DLD1 (cell line): Measurements from ENCODE around the gene LSM14B.

ENCODE experiments used
- in situ Hi-C: cut with HindIII; loops from 2 replicates; pipeline ENCODE4 v1.10.0; 2017; ENCODE audit warnings: low sequenced_read_pairs

LSM14B gene

GRCh38 chr20:62131560-62132320, 9.5 kb downstream of the LSM14B start:
- in situ Hi-C loops = no loop called here

DNA sequence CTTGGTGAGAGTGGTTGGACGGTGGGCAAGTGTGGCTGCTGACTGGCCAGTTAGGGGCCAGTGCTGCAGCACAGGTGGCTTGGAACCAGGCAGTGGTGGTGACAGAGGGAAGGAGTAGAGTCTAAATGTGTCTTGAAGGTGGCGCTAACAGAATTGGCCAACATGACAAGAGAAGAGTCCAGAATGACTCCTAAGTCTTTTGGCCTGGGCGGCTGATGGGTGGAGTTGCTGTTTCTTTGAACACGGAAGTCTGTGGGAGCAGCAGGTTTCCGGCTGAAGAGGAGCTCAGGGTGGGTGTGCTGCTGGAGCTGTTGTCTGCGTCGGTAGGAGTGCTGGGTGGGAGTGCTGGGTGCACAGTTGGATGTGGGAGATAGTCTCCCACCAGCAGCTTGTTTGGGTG, 10.1 kb downstream of the LSM14B start:
- in situ Hi-C loops = no loop called here

GRCh38 chr20:62133051-62133845, 11.0 kb downstream of the LSM14B start:
- in situ Hi-C loops = no loop called here

- in situ Hi-C loops = no loop called here
Observed at GRCh38 chr20:62133864-62134263, 11.6 kb downstream of the LSM14B start.

- in situ Hi-C loops = no loop called here
Observed at GRCh38 chr20:62134735-62135231, 12.5 kb downstream of the LSM14B start.

- in situ Hi-C loops = no loop called here
Observed at GRCh38 chr20:62135573-62136266, 13.4 kb downstream of the LSM14B start.

- in situ Hi-C loops = no loop called here
Observed at GRCh38 chr20:62136283-62137091, 14.2 kb downstream of the LSM14B start.

DNA sequence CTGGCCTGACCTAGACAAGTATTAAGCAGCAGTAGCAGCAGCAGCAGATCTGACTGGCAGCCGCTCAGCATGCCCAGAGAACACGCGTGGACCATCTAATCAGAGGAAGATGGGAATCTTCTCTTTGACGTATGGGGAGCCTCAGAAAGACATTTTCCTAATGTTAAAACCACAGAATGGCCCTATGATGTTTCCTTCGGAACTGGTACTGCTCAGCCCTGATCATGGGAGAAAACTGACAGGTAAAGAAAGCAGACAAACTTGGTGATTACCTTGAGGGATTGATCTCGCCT, 14.8 kb downstream of the LSM14B start:
- in situ Hi-C loops = no loop called here

DNA sequence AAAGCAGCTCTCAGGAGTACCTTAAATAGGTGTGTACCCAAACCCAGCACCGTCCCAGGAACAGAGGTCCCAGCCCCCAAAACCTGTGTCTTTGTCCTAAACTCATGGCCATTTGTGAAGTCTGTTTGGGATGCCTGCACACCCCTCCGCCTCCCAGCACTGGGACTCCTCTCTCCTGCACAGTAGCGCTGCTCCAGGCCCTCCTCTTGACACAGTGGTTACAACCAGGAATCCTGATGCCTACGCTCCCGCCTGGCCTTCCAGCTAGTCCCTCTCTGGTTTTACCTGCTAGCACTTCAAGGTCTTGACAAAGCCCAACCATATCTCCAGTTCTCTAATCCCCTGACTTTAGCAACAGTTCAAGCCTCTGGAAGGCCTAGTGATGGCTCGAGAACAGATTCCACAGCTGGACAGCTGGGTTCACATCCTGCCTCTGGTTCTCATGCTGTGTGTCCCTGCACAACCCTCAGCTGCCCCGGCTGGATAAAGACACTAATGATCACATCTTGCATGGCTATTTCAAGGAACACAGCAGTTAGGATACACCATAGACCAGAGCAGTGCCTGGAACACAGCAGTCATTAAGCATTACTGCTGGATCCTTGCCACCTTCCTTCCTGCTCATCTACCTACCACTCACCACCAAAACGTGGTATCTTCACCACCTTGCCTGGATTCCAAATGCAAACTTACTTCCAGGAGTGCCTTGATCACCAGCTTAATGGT, 15.4 kb downstream of the LSM14B start:
- in situ Hi-C loops = no loop called here

DNA sequence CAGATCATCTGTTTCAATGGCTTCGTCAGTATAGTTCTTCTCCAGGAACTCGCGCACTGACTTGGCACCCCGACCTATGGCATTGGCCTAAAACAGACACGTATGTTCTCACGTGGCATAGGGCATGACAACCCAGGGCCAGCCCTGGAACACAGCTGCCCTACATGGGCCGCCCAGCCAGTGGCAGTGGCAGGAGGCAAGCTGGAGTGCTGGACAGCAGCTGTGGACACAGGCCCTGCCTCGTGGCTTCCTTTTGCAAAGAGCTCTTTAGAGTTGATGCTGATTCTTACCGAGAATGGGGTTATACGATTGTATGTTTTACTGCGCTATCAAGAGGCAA, 15.9 kb downstream of the LSM14B start:
- in situ Hi-C loops = no loop called here

- in situ Hi-C loops = no loop called here
Observed at GRCh38 chr20:62138912-62139311, 16.6 kb downstream of the LSM14B start.

DNA sequence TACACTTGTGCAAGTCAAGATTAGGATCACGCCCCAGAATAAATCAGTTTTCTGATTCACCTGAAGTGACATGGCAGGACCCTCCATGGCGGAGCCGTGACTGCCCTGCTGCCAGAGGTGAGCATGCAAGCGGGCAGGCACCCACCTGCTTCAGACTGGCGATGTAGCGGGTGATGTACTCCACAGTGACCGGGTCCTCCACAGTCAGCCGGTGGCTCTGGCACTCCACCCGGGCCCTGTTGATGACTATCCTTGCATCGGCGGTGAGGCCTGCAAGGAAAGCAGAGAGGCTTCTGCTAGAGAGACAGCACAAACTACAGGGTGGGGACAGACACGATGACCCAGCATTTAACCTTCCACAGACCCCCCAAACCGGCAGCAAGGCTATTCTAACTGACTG, 17.4 kb downstream of the LSM14B start:
- in situ Hi-C loops = no loop called here

- in situ Hi-C loops = no loop called here
Observed at GRCh38 chr20:62141043-62141396, 18.7 kb downstream of the LSM14B start.

DNA sequence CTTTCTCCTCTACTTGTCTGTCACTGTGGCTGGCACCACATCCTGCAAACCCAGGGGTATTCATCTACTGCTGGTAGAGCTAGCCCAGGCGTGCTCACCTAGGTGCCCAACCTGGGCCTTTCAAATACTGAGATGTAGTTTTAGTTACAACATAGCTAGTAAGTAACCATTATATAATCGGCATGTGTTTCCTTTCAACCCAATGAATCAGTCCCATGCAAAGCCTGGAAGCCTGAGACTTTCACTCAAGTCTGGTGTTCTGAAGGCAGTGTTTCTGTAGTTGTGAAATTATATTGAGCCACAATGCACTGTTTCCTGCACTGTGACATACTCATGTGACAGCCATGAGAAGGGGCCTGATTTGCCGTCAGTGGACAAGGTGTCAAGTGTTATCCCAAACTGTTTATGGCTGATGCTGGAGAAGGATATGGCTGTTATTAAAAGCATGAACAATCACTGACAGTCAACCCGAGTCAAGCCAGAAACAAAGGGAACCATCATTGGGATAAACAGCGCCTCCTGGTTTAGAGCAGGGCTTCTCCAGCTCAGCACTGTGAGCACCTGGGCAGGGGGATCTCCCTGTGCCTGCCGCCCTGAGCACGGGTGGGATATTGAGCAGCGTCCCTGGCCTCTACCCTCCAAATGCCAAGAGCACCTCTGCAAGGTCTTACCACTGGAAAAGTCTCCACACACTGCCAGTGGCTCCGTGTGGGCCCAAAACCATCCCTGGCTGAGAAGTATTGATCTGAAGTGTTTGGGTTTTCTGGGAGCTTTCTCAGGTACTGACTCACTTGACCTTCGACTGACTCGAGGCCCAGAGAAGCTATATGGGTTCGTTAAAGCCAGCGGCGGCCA, 19.3 kb downstream of the LSM14B start:
- in situ Hi-C loops = no loop called here

- in situ Hi-C loops = no loop called here
Observed at GRCh38 chr20:62142252-62143080, 20.2 kb downstream of the LSM14B start.

- in situ Hi-C loops = no loop called here
Observed at GRCh38 chr20:62143081-62143956, 21.0 kb downstream of the LSM14B start, which contains the start of the genes PSMA7 and SS18L1. Gene PSMA7, minus strand, starts transcription at chr20:62143394. Its CDS starts 91 bp downstream, at chr20:62143303. Gene SS18L1, plus strand, starts transcription at chr20:62143769. Its CDS starts 52 bp downstream, at chr20:62143821.
